Measurements from ENCODE around the gene SURF6.

The SURF6 gene

DNA sequence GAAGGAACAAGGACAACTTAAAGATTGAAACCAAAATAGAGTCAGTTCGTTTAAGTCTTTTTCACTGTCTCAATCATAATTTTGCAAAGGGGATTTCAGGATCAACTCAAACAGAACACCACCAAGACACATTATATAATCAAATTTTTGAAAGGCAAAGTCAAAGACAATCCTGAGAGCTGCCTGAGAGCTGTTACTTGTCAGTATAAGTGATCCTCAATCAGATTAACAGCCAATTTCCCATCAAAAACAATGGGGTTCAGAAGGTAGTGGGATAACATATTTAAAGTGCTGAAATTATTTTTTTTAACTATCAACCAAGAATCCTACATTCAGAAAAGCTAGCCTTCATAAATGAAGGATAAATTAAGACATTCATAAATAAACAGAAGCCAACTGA lies 41.7 kb downstream of the SURF6 start:
- H3F3A ChIP-seq (ENCODE audit: control insufficient read depth, insufficient read depth) = no peaks in the 10 kb centered on the region
- H3K36me3 ChIP-seq (ENCODE audit: control insufficient read depth, low read length) = no peaks in the 10 kb centered on the region
- H3K4me1 ChIP-seq (ENCODE audit: control insufficient read depth, low read length) = no peaks in the 10 kb centered on the region
- no peaks in the 10 kb centered on the region for H3K9me2 ChIP-seq (replicated peaks; ENCODE audit: control insufficient read depth, low read length)
- H3K4me2 ChIP-seq (ENCODE audit: low read length) = no peak overlapping the region
- H3K79me2 ChIP-seq (ENCODE audit: control insufficient read depth, low read length) = no peaks in the 10 kb centered on the region
- no peak for TF ChIP-seq EZH2phosphoT487 (IDR thresholded peaks at IDR 0.05; ENCODE audit: borderline replicate concordance, low read length)
- TF ChIP-seq, protein P1, sequence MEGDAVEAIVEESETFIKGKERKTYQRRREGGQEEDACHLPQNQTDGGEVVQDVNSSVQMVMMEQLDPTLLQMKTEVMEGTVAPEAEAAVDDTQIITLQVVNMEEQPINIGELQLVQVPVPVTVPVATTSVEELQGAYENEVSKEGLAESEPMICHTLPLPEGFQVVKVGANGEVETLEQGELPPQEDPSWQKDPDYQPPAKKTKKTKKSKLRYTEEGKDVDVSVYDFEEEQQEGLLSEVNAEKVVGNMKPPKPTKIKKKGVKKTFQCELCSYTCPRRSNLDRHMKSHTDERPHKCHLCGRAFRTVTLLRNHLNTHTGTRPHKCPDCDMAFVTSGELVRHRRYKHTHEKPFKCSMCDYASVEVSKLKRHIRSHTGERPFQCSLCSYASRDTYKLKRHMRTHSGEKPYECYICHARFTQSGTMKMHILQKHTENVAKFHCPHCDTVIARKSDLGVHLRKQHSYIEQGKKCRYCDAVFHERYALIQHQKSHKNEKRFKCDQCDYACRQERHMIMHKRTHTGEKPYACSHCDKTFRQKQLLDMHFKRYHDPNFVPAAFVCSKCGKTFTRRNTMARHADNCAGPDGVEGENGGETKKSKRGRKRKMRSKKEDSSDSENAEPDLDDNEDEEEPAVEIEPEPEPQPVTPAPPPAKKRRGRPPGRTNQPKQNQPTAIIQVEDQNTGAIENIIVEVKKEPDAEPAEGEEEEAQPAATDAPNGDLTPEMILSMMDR (IDR thresholded peaks at IDR 0.05; ENCODE audit: low read depth, low read length, poor library complexity, severe bottlenecking) = no peak
- no peak overlapping the region for H3K4me3 ChIP-seq (ENCODE audit: low read length)
- H3K27ac ChIP-seq (ENCODE audit: low read depth, low read length) = no peak overlapping the region
- peaks cover 20% of the 10 kb centered on the region for H3K9me3 ChIP-seq (ENCODE audit: control insufficient read depth, insufficient read depth, low read length)
- H4K20me1 ChIP-seq (ENCODE audit: control insufficient read depth, insufficient read depth, low read depth, low read length) = no peaks in the 10 kb centered on the region
- H3K27me3 ChIP-seq (ENCODE audit: control insufficient read depth, low read length) = 0 out of 2 replicates have a peak, but pooled peaks cover 3% of the 10 kb centered on the region

DNA sequence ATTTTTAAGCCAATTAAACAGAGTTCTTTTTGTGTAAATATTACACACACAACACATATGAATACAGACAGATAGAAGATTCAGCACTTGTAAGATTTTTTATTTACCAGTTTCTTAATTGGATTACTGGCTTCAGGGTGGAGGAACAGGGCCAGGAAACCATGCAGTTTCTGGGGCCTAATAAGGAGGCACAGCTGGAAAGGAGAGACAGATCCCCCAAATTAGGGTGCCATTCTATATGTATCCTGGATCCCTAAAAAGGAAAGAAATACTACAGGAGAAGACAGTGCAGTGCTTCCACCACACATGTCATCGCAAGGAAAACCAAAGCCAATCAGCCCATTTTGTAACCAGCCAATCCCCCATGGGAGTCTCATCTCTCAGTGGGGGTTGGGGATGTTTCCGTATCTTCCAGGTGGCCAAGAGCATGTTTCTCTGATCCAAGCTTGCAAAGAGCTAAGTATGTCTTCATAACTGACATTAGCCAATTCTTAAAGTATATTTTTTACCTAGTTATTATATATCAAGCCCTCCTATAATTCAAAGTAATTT lies 45.2 kb downstream of the SURF6 start:
- Histone ChIP-seq H3K27ac (ENCODE audit: low read depth, low read length) (no peak overlapping the region), H3K79me2 (ENCODE audit: control insufficient read depth, low read length) (no peaks in the 10 kb centered on the region), H3K4me2 (ENCODE audit: low read length) (no peak overlapping the region), H3K4me1 (ENCODE audit: control insufficient read depth, low read length) (no peaks in the 10 kb centered on the region), H3K9me2 (replicated peaks; ENCODE audit: control insufficient read depth, low read length) (no peaks in the 10 kb centered on the region), H3K27me3 (ENCODE audit: control insufficient read depth, low read length) (0 out of 2 replicates have a peak, but pooled peaks cover 3% of the 10 kb centered on the region), H3K36me3 (ENCODE audit: control insufficient read depth, low read length) (no peaks in the 10 kb centered on the region), H3K4me3 (ENCODE audit: low read length) (no peak overlapping the region), H4K20me1 (ENCODE audit: control insufficient read depth, insufficient read depth, low read depth, low read length) (no peaks in the 10 kb centered on the region), H3F3A (ENCODE audit: control insufficient read depth, insufficient read depth) (no peaks in the 10 kb centered on the region), H3K9me3 (ENCODE audit: control insufficient read depth, insufficient read depth, low read length) (peaks cover 24% of the 10 kb centered on the region)
- TF ChIP-seq, protein P1 (IDR thresholded peaks at IDR 0.05; ENCODE audit: low read depth, low read length, poor library complexity, severe bottlenecking) = no peak
- no peak for TF ChIP-seq EZH2phosphoT487 (IDR thresholded peaks at IDR 0.05; ENCODE audit: borderline replicate concordance, low read length)

DNA sequence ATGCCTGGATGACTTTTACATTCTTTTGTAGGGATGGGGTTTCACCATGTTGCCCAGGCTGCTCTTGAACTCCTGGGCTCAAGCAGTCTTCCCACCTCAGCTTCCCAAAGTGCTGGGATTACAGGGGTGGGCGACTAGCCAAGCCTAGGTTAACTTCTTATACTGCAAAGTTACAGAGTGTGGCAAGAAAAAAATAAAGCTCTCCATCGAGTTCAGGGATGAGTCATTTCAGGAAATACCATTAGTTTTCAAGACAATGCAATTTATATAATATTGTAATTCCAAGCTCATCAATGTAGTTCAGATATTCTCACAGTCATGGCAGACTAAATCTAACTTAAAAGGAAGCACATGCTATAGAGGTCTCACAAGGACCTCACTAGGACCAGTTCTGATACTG lies 49.5 kb downstream of the SURF6 start:
- H3K4me3 ChIP-seq (ENCODE audit: low read length) = no peak overlapping the region
- peaks cover 14% of the 10 kb centered on the region for H3K9me3 ChIP-seq (ENCODE audit: control insufficient read depth, insufficient read depth, low read length)
- no peaks in the 10 kb centered on the region for H3K36me3 ChIP-seq (ENCODE audit: control insufficient read depth, low read length)
- H3K4me2 ChIP-seq (ENCODE audit: low read length) = no peak overlapping the region
- no peaks in the 10 kb centered on the region for H3K9me2 ChIP-seq (replicated peaks; ENCODE audit: control insufficient read depth, low read length)
- no peaks in the 10 kb centered on the region for H3K79me2 ChIP-seq (ENCODE audit: control insufficient read depth, low read length)
- no peaks in the 10 kb centered on the region for H3F3A ChIP-seq (ENCODE audit: control insufficient read depth, insufficient read depth)
- H3K4me1 ChIP-seq (ENCODE audit: control insufficient read depth, low read length) = no peaks in the 10 kb centered on the region
- H3K27ac ChIP-seq (ENCODE audit: low read depth, low read length) = no peak overlapping the region
- TF ChIP-seq, protein P1 (IDR thresholded peaks at IDR 0.05; ENCODE audit: low read depth, low read length, poor library complexity, severe bottlenecking) = no peak
- TF ChIP-seq EZH2phosphoT487 (IDR thresholded peaks at IDR 0.05; ENCODE audit: borderline replicate concordance, low read length) = no peak
- no peaks in the 10 kb centered on the region for H4K20me1 ChIP-seq (ENCODE audit: control insufficient read depth, insufficient read depth, low read depth, low read length)
- H3K27me3 ChIP-seq (ENCODE audit: control insufficient read depth, low read length) = no peaks in the 10 kb centered on the region
